WI38 (cell line): ENCODE results near the gene TNS4.
"Not testable (repeated sequence)": the region's sequence is repeated elsewhere in the genome, so short reads cannot be mapped to it uniquely, and the experiment has no call there.

ENCODE experiments used
- H3K4me3 ChIP-seq: 2 replicates; pipeline ENCODE4 v1.5.1; 2011; ENCODE audit warnings: low read depth, mild to moderate bottlenecking, control low read depth, low read length
- CTCF ChIP-seq: IDR thresholded peaks from 2 replicates; pipeline ENCODE4 v1.5.1; 2012; ENCODE audit warnings: low read depth, mild to moderate bottlenecking, control low read depth, low read length

TNS4 gene

GRCh38 chr17:40501499-40501911, at the start of gene TNS4:
Gene TNS4 (minus strand): TSS chr17:40501623. CDS start chr17:40496425, 5,198 bp downstream.
- no peak within 1 kb of the TSS for H3K4me3 ChIP-seq
- no peak for TF ChIP-seq CTCF

- no peak for TF ChIP-seq CTCF
- H3K4me3 ChIP-seq = no peak overlapping the region
These were observed 49.2 kb upstream of the TNS4 start for GRCh38 chr17:40550608-40551007.

GRCh38 chr17:40548982-40549685, 47.7 kb upstream of the TNS4 start:
- TF ChIP-seq CTCF = no peak
- no peak overlapping the region for H3K4me3 ChIP-seq

- TF ChIP-seq CTCF = no peak
- H3K4me3 ChIP-seq = no peak overlapping the region
These were observed 47.1 kb upstream of the TNS4 start for GRCh38 chr17:40548491-40548981.

GRCh38 chr17:40547785-40548478, 46.5 kb upstream of the TNS4 start:
- no peak for TF ChIP-seq CTCF

GRCh38 chr17:40547079-40547784, 45.8 kb upstream of the TNS4 start:
- TF ChIP-seq CTCF = no peak
- H3K4me3 ChIP-seq = no peak overlapping the region

More at GRCh38 chr17:40547785-40548478, 46.5 kb upstream of the TNS4 start:
- H3K4me3 ChIP-seq = no peak overlapping the region

GRCh38 chr17:40546497-40546896, 45.1 kb upstream of the TNS4 start:
- not testable (repeated sequence) for H3K4me3 ChIP-seq
